ENCODE data around the gene FLYWCH1. TPM values are rescaled to one million over a fixed set of nuclear protein-coding genes. Genes with fewer than 3 reads are reported as not detected.

The FLYWCH1 gene
- total RNA-seq, 2 experiments from 2014 or later: 33.4 to 34.9 TPM

- Mint-ChIP-seq H3K9me3 (no peaks in the 10 kb centered on the region), H3K27me3 (peaks cover 30% of the 10 kb centered on the region), H3K4me3 (peak overlapping the region; percentile 51), H3K36me3 (ENCODE audit: low read depth) (no peaks in the 10 kb centered on the region), H3K27ac (no peak overlapping the region), H3K4me1 (ENCODE audit: low read depth) (peaks cover 25% of the 10 kb centered on the region)
- ChIA-PET CTCF (interaction anchor here (1.0 to 3.9 kb wide), 11 partner anchors 9 to 124 kb away, joined by 3 to 12 read pairs (median 4); partner anchors contain the start of genes FLYWCH1 and PKMYT1), POLR2A (interaction anchor here (1.1 to 1.2 kb wide), 2 partner anchors 15 to 17 kb away, joined by 3 to 4 read pairs; partner anchors contain the start of gene PKMYT1)
- DNase-seq (no peak), ATAC-seq (no peak)
- no peak for TF ChIP-seq CTCF (IDR thresholded peaks at IDR 0.05)
- intact Hi-C loops (cut with micrococcal nuclease): no loop called here
Observed at GRCh38 chr16:2963074-2963722, 51.5 kb downstream of the FLYWCH1 start.

GRCh38 chr16:2963723-2964474 lies 52.2 kb downstream of the FLYWCH1 start, which contains the start of gene KREMEN2:
TSS of gene KREMEN2 (plus strand) at chr16:2964275. CDS start at chr16:2964521, 246 bp downstream.
- ChIA-PET CTCF (interaction anchor here (0.6 to 3.9 kb wide), 6 partner anchors 8 to 124 kb away, joined by 3 to 12 read pairs (median 4); partner anchors contain the start of genes FLYWCH1 and FLYWCH2), POLR2A (interaction anchor here (1.1 to 1.4 kb wide), 3 partner anchors 15 to 64 kb away, joined by 3 to 5 read pairs (median 4); partner anchors contain the start of gene PKMYT1)
- Mint-ChIP-seq H3K27me3 (peaks cover 34% of the 10 kb centered on the region), H3K9me3 (no peaks in the 10 kb centered on the region), H3K4me3 (peak within 1 kb of the TSS; percentile 65), H3K27ac (no peak within 1 kb of the TSS), H3K4me1 (ENCODE audit: low read depth) (peaks cover 30% of the 10 kb centered on the region), H3K36me3 (ENCODE audit: low read depth) (no peaks in the 10 kb centered on the region)
- intact Hi-C loops (cut with micrococcal nuclease): no loop called here
- peak; percentile 19 for ATAC-seq
- peak; percentile 59 for DNase-seq
- TF ChIP-seq CTCF (IDR thresholded peaks at IDR 0.05): no peak

- intact Hi-C loops (cut with micrococcal nuclease): no loop called here
Observed at GRCh38 chr16:2964475-2965336, 53.0 kb downstream of the FLYWCH1 start.

More at GRCh38 chr16:2964475-2965336, 53.0 kb downstream of the FLYWCH1 start:
- Mint-ChIP-seq H3K4me3 (peak overlapping the region; percentile 65), H3K27ac (no peak overlapping the region), H3K27me3 (peaks cover 32% of the 10 kb centered on the region), H3K4me1 (ENCODE audit: low read depth) (peaks cover 30% of the 10 kb centered on the region), H3K9me3 (no peaks in the 10 kb centered on the region), H3K36me3 (ENCODE audit: low read depth) (no peaks in the 10 kb centered on the region)
- TF ChIP-seq CTCF (IDR thresholded peaks at IDR 0.05): no peak
- peak; percentile 35 for ATAC-seq
- DNase-seq: peak; percentile 82
- ChIA-PET CTCF (interaction anchor here (0.6 to 3.9 kb wide), 5 partner anchors 18 to 82 kb away, joined by 3 to 12 read pairs (median 3); partner anchors contain the start of genes FLYWCH1 and FLYWCH2), POLR2A (interaction anchor here (1.0 to 1.8 kb wide), 3 partner anchors 9 to 63 kb away, joined by 3 to 5 read pairs (median 4); partner anchors contain the start of gene PKMYT1)

Data from activated CD8-positive, alpha-beta T cell treated with anti-CD3 and anti-CD28 coated beads for 36 hours (primary cell).